NOMO-1 treated with dmso at 0.1 percent for 144 hours (cell line): Measurements from ENCODE around the gene ADIPOR2.
"Not testable (repeated sequence)": the region's sequence is repeated elsewhere in the genome, so short reads cannot be mapped to it uniquely, and the experiment has no call there.

Source experiments
- DNase-seq: peaks from one replicate; lab custom pipeline; 2025; ENCODE audit not compliant: unreplicated experiment; lab: John Stamatoyannopoulos, UW

ADIPOR2 gene

DNA sequence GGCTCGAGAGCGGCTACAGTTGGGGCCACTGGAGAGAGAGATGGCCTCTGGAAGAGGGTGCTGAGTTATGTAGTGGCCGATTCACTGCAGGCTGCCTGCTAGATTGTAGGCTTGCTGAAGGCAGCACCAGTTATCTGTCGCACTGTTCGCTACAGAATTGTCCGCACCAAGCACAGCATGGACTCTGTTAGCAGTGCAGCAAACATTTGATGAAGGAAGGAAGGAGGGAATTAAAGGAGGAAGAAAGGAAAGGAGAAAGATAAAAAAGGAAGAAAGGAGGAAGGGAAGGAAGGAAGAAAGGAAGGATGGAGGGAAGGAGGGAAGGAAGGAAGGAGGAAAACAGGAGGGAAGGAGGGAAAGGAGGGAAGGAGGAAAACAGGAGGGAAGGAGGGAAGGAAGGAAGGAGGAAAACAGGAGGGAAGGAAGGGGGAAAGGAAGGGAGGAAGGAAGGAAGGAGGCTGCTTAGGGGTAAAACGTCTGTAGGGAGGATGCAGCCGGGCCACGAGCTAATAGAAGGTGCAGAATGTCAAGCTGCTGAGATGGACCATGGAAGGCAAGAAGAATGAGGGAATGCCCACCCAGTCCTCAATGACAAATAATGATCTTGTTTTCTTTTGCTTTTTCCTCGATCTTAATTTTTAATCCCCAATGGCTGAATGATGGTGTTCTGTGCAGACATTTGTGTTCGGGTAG is 27.3 kb upstream of the ADIPOR2 start:
- DNase-seq: no peak

DNA sequence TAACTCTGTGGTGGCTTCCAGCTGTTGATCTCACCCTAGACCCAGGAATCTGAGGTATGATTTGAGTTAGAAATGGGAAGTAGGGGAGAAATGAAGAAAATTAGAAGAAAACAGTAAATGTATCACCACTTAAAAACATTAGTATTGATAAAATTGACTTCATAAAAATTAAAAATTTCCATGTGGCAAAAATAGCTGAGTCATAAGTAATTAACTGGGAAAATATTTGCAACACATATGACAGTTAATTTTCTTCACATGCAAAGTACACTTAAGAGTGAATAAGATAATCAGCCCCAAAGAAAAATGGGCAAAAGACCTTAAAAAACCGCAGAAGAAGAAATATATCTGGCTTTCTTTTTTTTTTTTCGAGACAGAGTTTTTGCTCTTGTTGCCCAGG is 25.5 kb upstream of the ADIPOR2 start:
- no peak for DNase-seq

DNA sequence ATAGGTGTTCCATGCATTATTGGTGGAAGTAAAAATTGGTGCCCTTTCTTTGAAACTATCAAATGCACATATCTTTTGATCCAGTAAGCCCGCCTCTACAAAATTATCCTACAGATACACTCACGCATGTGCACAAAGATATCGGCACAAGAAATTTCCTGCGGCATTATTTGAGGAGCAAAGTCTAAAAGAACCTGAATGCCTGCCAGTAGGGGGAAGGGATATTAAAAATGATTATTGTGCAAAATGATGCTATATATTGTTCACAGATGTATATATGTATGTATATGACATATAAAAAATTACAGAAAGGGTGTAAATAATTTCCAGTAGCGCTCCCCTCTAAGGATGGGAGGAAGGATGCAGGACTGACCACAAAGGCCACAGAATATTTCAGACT is 24.7 kb upstream of the ADIPOR2 start:
- no peak for DNase-seq

DNA sequence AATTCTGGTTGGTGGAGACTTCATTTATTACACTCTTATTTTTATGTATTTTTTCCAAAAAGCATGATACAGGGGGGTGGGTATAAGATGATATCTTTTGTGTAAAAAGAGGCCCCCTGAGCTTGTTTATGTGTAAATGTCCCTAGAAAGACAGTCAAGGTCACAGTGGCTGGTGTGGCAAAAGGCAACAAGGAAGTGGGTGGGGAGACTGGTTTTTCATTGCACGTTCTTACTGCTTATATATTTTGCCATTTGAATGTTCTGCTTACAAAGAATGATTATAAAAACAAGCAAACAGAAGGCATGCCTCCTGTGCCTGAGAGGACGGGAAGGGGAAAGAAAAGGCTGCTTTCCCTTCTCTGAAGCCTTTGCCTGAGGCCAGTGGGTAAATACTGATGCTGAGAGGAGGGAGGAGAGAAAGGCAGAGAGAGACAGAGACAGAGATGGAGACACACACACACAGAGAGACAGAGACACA is 24.1 kb upstream of the ADIPOR2 start:
- peak; percentile 21 for DNase-seq

DNA sequence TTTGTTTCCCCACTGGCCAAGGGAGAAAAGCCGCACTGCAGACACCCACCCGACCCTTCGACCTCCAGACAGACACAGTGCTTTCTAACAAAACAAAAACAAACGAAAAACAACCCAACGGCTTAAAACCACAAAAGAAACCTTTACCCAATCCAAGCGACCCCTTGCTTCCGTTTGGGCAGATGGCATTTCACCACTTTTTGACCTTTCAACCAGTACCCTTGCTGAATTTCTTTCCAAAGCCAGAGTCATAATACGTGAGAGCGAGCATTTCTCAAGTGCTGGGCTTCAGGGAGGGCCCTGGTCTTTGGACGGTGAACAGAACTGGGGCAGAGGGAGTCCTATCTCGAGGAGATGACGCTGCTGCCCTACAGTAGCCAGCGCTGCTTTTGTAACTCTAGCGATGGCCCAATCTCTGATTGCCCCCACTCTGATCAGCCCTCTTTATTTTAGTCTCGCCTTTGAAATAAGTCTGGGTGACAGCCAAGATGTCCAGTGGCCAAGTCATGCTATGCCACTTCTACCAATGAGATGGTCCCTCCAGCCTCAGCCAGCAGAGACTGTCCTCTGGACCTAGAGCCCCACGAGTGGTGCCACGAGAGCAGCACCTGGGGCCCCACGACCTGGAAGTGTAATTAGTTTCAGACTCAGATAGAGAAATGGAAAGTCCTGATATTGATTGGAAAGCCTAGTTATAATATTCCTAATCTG is 21.9 kb upstream of the ADIPOR2 start:
- DNase-seq: peak; percentile 74

DNA sequence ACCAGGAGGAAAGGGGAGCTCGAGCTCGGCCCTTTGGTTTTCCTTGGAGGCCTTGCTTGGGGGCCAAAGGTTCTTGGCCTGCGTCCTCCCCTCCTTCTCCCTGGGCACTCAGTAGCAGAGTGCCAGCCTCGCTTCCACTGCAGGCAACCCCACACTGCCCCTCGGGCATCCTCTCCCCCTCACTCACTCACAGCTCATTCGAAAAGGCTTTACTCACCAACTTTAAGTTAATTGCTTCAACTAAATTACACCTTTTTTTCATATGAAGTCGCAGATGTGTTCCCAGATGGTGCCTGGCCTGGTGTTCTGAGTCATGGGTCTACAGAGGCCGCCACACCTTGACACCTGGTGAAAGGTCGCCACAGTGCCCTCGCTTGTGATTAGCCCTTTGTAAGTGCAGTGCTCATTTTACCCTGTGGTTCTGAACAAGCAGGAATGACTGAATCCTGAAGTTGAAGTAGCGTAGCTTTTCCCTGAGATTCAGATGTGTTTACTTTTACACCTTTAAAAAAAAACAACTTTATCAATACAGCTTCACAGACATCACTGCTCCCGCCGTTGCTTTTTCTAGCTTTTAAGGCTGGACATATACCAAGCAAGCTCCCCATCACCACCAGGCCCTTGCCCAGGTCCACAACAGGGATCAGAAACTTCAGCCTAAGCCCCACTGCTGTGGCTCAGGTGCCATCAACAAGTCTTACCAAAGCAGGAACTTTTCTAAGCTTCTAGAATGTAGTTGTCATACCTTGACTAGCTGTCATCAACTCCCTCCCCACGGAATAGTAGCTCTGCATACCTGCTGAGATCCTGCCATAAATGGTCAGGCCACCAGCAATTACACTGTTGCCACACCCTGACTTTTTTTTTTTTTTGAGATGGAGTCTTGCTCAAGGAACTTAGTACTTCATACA is 20.3 kb upstream of the ADIPOR2 start:
- DNase-seq: no peak

DNA sequence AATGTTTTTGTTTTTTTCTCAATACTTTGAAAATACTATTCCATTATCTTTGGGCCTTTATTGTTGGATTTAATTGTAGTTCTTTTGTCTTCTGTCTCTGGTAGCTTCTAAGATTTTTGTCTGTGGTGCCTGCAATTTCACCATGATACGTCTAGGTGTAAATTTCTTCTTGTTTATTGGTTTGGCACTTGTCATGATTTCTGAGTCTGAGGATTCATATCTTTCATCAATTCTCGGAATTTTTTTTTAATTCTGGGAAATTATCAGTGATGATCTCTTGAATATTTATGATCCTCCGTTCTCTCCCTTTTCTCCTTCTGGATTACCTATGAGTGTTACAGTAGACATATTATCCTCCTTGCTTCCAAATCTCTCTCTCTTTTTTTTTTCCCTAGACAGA is 14.8 kb upstream of the ADIPOR2 start:
- no peak for DNase-seq

DNA sequence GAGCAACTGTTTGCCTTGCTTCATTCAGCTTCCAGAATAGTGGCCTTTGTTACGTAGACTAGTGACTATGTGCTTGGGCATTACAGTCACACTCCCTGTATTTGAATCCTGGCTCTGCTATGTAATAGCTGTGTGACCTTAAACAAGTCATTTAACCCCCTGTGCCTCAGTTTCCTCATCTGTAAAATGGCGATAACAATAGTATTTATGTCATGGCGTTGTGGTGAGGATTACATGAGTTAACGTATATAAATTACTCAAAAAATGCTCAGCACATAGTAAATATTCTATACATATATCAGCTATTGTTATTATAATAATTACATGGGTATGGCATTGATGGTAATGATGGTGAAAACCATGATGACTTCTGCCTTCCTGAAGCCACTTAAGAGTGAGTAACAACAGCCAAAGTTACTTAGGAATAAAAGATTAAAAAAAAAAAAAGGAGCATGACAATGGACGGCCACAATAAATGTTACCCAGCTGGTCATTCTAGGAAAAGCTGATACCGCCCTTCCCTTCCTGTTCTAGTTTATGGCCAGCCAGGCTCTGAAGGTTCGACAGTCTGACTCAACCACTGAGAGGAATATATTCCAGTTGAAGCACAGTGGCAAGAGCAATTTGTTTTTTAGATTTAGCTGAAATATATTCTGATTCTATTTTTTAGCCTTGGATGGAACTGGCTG is 9.9 kb upstream of the ADIPOR2 start:
- DNase-seq: no peak

DNA sequence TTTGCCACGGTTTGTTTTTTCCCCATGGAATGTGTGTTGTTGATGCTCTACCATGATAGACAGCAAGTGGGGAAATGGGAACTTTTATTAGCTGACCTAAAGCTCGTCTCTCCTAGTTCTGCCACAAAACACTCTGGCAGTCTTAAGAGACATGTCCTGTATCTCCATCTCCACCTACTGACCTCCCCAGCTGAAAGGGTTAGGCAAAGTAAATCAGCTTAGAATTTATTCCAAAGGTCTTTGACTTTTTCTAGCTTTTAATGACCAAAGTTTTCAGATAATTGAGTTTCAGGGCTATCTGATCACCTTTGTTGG is 9.4 kb upstream of the ADIPOR2 start:
- DNase-seq: no peak

DNA sequence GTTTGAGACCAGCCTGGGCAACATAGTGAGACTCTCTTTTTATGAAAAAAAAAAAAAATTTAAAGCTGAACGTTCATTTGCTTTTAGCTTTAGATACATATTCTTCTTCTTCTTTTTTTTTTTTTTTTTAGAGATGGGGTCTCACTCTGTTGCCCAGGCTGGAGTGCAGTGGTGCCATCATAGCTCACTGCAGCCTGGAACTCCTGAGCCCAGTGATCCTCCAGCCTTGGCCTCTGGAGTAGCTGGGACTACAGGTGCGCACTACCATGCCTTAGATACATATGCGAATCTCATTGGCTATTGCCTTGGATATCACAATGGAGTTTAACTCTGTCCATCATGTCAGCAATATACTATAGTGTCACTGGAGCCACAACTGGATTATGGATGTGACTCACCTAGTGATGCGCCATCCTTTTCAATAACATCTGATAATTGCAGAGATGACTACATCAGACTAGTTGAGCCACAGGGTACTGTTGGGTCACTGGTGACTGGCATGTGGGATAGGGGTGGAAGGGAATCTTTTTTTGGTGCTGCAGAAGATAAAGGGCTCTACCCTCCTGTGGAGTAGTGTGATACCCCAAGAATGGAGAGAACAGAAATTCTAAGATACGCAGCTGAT is 2.7 kb upstream of the ADIPOR2 start:
- DNase-seq: no peak

DNA sequence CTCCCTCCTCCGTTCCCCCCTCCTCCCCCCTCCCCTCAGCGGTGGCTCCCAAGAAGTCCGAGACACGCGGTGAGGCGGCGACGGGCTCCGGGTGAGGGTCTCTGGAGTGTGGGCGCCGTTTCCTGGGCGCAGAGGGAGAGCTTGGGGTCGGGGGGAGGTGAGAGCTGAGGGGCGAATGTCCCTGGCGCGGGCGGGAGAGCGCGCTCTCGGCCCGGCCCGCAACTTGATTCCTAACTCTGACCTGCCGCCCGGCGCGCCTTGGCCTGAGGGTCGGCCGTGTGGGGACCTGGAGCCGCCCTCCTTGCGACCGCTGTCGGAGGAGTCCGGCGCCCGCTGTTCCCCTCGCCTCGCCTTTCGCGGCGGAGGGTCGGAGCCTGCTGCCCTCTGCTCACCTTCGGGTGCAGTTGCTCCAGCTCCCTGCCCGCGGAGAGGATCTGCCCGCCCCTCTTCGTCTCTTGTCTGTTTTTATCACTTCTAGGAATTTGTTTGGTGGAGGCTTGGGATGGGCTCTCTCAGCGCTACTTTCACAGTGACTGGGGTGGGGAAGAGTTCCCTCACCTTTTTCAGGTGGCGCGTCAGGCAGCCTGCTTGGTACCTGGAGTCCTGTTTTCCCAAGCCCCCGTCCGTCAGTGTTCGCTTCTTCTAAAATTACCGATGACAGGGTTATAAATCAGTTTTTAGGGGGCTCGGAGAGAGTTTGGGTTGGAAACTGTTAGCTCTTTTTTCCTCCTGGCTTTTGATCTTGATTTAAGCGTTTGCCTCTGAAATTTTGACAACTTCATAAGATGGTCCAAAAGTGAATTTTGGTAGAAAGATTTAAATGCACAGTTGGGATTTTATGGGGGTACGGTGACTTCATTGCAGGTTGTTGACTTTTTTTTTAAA is 495 bp downstream of the ADIPOR2 start:
- DNase-seq: peak; percentile 49

DNA sequence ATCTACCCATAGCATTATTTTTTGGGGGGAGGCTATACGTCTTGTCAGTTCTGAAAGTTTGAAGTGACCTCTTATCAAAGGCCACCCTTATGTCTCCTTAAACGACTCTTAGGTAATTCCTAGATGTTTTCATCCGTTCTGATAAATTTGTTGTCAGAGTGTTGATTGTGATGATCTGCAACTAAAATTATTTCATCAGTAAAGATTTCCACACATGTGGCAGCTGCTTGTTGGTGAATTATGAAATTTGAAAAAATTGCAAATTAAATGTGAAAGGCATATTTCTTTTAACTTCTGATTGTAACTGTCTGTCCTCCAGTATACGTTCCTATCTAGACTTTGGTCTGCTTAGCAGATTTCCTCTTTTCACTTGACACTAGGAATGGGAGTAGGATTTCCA is 1.4 kb downstream of the ADIPOR2 start:
- no peak for DNase-seq

DNA sequence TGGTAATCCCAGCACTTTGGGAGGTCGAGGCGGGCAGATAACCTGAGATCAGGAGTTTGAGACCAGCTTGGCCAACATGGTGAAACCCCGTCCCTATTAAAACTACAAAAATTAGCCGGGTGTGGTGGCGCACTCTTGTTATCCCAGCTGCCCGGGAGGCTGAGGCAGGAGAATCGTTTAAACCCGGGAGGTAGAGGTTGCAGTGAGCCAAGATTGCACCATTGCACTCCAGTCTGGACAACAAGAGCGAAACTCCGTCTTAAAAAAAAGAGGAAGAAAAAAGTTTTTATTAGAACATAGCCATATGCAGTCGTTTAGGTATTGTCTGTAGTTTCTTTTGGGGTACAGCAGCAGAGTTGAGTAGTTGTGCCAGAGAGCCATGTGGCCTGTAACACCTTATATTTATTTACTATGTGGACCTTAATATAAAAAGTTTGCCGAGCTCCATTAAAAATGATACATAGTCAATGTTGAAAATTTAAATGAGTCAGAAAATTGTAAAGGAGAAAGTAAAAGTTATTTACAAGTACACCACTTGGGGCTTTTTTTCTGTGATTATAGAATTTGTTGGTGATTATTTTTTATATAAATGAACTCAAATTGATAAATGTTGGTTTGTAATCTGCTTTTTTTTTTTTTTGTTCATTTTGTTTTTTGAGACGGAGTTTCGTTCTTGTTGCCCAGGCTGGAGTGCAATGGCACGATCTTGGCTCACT is 2.2 kb downstream of the ADIPOR2 start:
- DNase-seq: peak; percentile 71

DNA sequence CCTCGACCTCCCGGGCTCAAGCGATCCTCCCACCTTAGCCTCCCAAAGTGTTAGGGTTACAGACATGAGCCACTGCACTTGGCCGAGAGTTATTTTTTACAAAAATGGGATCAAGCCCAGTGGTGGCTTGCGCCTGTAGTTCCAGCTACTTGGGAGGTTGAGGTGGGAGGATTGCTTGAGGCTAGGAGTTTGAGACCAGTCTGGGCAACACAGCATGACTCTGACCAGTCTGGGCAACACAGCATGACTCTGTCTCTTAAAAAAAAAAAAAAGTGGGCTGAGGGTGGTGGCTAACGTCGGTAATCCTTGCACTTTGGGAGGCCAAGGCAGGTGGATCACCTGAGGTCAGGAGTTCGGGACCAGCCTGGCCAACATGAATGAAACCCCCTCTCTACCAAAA is 4.2 kb downstream of the ADIPOR2 start:
- not testable (repeated sequence) for DNase-seq

DNA sequence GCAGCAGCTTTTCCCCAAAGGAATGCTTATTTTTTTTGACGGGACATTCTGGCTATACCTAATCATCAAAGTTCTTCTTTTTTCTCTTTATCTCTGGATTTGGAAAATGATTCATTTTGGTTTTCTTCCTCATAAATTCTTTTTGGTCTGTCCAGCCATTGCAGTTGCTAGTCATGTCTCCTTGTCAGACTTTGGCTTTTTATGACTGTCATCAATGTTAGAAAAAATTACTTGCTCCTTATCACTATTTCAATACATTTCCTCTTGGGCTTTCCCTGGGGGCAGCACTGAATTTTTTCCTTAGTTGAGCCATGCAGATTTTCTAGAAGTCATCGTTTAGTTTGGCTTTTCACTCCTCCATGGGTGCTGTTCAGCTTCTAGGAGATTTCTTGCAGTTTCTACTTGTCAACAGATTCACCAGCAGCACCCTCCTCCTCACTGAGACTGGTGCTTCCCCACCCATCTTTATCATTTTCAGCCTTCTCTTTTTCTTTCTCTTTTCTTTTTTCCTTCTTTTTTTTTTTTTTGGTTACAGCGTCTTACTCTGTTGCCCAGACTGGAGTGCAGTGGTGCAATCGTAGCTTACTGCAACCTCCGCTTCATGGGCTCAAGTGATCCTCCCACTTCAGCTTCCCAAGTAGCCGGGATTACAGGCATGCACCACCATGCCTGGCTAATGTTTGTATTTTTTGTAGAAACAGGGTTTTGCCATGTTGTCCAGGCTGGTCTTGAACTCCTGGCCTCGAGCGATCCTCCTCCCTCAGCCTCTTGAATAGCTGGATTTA is 5.2 kb downstream of the ADIPOR2 start:
- DNase-seq: no peak

DNA sequence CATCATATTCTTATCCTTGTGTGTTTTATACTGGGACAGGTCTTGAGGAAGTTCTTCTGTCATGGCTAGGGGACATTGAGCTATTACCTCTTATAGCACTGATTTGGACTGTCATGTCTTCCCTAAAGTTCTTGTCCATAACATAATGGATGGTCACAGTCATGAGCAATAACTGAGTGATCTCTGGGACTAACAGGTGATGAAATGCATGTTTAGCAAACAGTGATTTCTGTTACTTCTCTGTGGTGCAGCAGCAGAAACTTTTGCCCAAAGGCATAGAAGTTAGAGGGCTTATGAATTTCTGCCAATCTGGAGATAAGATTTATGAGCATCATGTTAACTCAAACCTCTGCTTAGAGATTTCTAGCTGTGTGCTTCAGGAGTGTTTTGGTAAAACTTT is 5.9 kb downstream of the ADIPOR2 start:
- no peak for DNase-seq

DNA sequence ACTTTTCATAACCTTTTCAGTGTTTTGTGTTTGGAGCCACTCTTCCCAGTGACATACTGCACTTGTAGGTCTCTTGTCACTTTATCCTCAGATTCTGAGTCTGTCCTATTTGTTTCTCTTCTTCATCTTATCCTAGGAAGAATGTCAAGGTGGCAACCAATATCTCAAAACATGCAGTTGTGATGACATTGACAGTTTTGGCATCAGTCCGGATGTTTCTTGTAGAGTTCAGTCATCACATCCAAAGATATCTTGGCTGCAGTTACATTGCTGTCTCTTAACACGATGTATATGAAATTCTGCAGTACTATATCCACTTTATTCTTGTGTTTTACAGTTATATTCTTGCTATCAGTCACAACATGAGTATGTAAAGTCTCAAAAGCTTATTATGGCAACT is 6.4 kb downstream of the ADIPOR2 start:
- DNase-seq: no peak

DNA sequence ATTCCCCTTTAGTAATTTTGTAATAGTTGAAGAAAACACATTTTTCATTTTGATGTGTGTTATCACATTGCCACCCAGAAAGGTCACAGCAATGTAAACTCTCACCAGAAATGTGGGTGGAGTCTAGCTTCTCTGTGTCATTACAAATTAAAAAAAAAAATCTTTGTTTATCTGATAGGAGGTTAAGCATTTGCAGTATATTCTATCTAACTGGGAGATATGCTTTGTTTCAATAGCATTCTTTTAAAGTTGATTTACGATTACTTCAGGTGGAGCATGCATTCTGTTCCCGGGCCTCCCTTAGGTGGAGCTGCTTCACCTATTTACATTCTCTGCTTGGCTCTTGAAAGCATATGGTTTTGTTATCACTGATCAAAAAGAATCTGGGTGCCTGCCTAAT is 7.8 kb downstream of the ADIPOR2 start:
- no peak for DNase-seq
